Activated T-cell treated with anti-CD3 and anti-CD28 coated beads, Interleukin-2, amount 50 U/mL, for 72 hours (primary cell): ENCODE measurements around the gene SPTY2D1. TPM values are rescaled to one million over a fixed set of nuclear protein-coding genes. Genes with fewer than 3 reads are reported as not detected.
"Not testable (repeated sequence)": the region's sequence is repeated elsewhere in the genome, so short reads cannot be mapped to it uniquely, and the experiment has no call there.

Source experiments
- ATAC-seq, 2 donors: fragments of 150-1000 bp; cut with Tn5 transposase; replicated peaks in 1 of 2; 2 replicates each; pipeline ENCODE4 v1.10.0; 2021; ENCODE audit warnings: moderate library complexity in 2 of 2, mild to moderate bottlenecking in 1 of 2
- DNase-seq, 2 donors: peaks; one replicate each; pipeline ENCODE4 v3.0.0; 2021 to 2022; ENCODE audit warnings: mixed read lengths in 1 of 2
- H3K27ac Mint-ChIP-seq: one replicate; pipeline ENCODE4 v1.8.0; 2022; ENCODE audit warnings: mild to moderate bottlenecking, moderate library complexity, mixed read lengths
- H3K27me3 Mint-ChIP-seq: one replicate; pipeline ENCODE4 v1.8.0; 2022; ENCODE audit warnings: low read depth, mixed read lengths
- H3K36me3 Mint-ChIP-seq, 2 donors: one replicate each; pipeline ENCODE4 v1.8.0; 2022; ENCODE audit warnings: mixed read lengths in 2 of 2, mild to moderate bottlenecking in 1 of 2; ENCODE audit not compliant: insufficient read depth in 2 of 2
- H3K4me1 Mint-ChIP-seq: one replicate; pipeline ENCODE4 v1.8.0; 2022; ENCODE audit warnings: low read depth, mixed read lengths
- H3K4me3 Mint-ChIP-seq, 2 donors: one replicate each; pipeline ENCODE4 v1.8.0; 2022; ENCODE audit warnings: mild to moderate bottlenecking in 2 of 2, mixed read lengths in 2 of 2, moderate library complexity in 2 of 2
- H3K9me3 Mint-ChIP-seq, 2 donors: one replicate each; pipeline ENCODE4 v1.8.0; 2022; ENCODE audit warnings: mixed read lengths in 2 of 2
- total RNA-seq, 2 donors: library from RNA; stranded (reverse); gene quantifications; one replicate each; pipeline ENCODE4 v1.2.3, GENCODE V29; 2022

Gene SPTY2D1
- total RNA-seq, 2 donors from 2014 or later: 23.1 to 25.3 TPM

DNA sequence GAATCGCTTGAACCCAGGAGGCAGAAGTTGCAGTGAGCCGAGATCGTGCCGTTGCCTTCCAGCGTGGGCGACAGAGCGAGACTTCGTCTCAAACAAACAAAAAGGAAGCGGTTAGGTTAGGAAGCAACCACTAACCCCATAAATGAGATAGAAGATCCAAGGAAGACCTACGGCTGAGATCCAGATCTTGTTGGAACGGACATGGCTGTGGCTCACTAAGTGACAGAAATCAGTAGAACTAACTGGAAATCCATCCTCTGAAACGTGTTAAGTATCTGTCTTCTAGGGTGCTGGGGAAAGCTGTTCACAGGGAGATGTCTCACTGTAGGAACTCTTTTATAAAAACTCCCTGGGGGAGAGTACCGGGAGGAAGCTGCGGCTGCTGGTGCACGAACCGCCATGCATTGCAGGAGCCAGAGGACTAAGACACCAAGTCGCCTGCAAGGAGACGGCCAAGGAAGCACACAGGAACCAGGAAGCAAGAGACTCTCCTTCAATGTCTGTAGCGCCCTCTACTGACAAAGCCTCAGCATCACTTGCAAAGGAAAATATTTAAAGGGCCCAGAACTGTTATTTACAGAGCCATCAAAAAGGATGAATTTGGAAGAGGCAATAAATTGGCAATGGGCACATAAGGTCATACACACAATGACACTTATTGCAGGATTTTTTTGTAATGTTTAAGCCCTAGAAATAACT, 16.9 kb upstream of the SPTY2D1 start:
- Mint-ChIP-seq H3K27ac (no peak overlapping the region), H3K9me3 (no peaks in the 10 kb centered on the region), H3K27me3 (no peaks in the 10 kb centered on the region), H3K36me3 (no peaks in the 10 kb centered on the region), H3K4me1 (peaks cover 4% of the 10 kb centered on the region), H3K4me3 (no peak overlapping the region)
- DNase-seq (peak; percentile 46 to 49), ATAC-seq (peak; percentile 43 to 50)

- DNase-seq: no peak
- ATAC-seq: no peak
- Mint-ChIP-seq H3K4me3 (no peak overlapping the region), H3K9me3 (no peaks in the 10 kb centered on the region), H3K36me3 (no peaks in the 10 kb centered on the region), H3K27me3 (no peaks in the 10 kb centered on the region), H3K4me1 (peaks cover 4% of the 10 kb centered on the region), H3K27ac (peak overlapping the region; percentile 50)
Observed at GRCh38 chr11:18650353-18650752, 16.2 kb upstream of the SPTY2D1 start.

GRCh38 chr11:18643034-18643433, 8.9 kb upstream of the SPTY2D1 start:
- H3K9me3 Mint-ChIP-seq, H3K27me3 Mint-ChIP-seq, H3K4me3 Mint-ChIP-seq, H3K4me1 Mint-ChIP-seq, H3K27ac Mint-ChIP-seq, H3K36me3 Mint-ChIP-seq, ATAC-seq, DNase-seq: not testable (repeated sequence)

- ATAC-seq: no peak
- Mint-ChIP-seq H3K4me1 (no peaks in the 10 kb centered on the region), H3K36me3 (no peaks in the 10 kb centered on the region), H3K9me3 (no peaks in the 10 kb centered on the region), H3K27me3 (peaks cover 5% of the 10 kb centered on the region), H3K27ac (no peak overlapping the region), H3K4me3 (no peak overlapping the region)
- DNase-seq: no peak
Observed at GRCh38 chr11:18641677-18642076, 7.5 kb upstream of the SPTY2D1 start.

GRCh38 chr11:18633256-18634139, 644 bp downstream of the SPTY2D1 start:
- DNase-seq: peak; percentile 43 to 47
- Mint-ChIP-seq H3K27me3 (no peaks in the 10 kb centered on the region), H3K36me3 (peaks cover 2 to 3% of the 10 kb centered on the region in 2 donors), H3K9me3 (no peaks in the 10 kb centered on the region), H3K4me3 (peak overlapping the region; percentile 88 to 90), H3K4me1 (peaks cover 50% of the 10 kb centered on the region), H3K27ac (peak overlapping the region; percentile 95)
- peak in 1 of 2 donors; percentile 6 for ATAC-seq

DNA sequence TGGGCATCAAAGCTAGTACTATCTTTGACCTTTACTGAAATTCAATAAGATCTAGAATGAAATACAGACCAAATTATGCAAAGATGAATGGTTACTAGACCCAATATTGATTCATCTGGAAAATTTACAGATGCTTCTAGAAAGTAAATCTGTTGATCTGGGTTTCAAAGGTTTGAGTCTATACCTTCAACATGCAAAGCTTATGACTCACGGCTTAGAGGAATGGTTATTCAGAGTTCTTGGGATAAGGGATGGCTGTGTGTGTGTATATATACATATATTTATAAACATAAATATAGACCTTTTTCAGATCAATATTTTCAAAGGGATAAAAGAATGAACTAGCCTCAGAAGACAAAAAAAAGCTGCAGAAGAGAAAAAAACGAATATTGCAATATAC, 1.3 kb downstream of the SPTY2D1 start:
- no peak for ATAC-seq
- peak overlapping the region; percentile 75 for H3K27ac Mint-ChIP-seq
- H3K27me3 Mint-ChIP-seq: no peaks in the 10 kb centered on the region

GRCh38 chr11:18624161-18624560, 10.0 kb downstream of the SPTY2D1 start:
- no peaks in the 10 kb centered on the region for H3K27me3 Mint-ChIP-seq
- no peak for DNase-seq
- ATAC-seq: no peak
- H3K4me3 Mint-ChIP-seq: no peak overlapping the region
- peaks cover 36% of the 10 kb centered on the region for H3K4me1 Mint-ChIP-seq
- no peak overlapping the region for H3K27ac Mint-ChIP-seq
- H3K36me3 Mint-ChIP-seq: peaks cover 0 to 2% of the 10 kb centered on the region in 2 donors
- H3K9me3 Mint-ChIP-seq: no peaks in the 10 kb centered on the region

More for the DNA sequence above, 1.3 kb downstream of the SPTY2D1 start:
- no peak for DNase-seq
- H3K4me3 Mint-ChIP-seq: peak overlapping the region; percentile 88 to 90
- peaks cover 2 to 3% of the 10 kb centered on the region in 2 donors for H3K36me3 Mint-ChIP-seq
- H3K9me3 Mint-ChIP-seq: no peaks in the 10 kb centered on the region
- peaks cover 55% of the 10 kb centered on the region for H3K4me1 Mint-ChIP-seq

DNA sequence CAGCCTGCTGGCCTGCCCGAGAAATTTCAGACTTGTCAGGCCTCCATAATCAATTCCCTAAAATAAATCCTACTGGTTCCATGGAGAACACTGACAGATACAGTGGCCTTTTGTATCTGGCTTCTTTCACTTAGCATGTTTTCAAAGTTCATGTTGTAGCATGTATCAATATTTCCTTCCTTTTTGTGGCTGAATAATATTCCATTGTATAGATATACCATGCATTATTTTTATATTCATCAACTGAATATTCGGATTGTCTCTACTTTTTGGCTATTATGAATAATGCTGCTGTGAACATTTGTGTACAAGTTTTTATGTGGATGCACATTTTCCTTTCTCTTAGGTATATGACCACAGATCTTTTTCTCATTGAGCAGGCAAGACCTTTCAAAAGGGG, 10.4 kb downstream of the SPTY2D1 start:
- no peaks in the 10 kb centered on the region for H3K27me3 Mint-ChIP-seq
- ATAC-seq (no peak), DNase-seq (no peak)
- peaks cover 0 to 2% of the 10 kb centered on the region in 2 donors for H3K36me3 Mint-ChIP-seq
- H3K27ac Mint-ChIP-seq: no peak overlapping the region
- no peaks in the 10 kb centered on the region for H3K9me3 Mint-ChIP-seq
- peaks cover 37% of the 10 kb centered on the region for H3K4me1 Mint-ChIP-seq
- no peak overlapping the region for H3K4me3 Mint-ChIP-seq

DNA sequence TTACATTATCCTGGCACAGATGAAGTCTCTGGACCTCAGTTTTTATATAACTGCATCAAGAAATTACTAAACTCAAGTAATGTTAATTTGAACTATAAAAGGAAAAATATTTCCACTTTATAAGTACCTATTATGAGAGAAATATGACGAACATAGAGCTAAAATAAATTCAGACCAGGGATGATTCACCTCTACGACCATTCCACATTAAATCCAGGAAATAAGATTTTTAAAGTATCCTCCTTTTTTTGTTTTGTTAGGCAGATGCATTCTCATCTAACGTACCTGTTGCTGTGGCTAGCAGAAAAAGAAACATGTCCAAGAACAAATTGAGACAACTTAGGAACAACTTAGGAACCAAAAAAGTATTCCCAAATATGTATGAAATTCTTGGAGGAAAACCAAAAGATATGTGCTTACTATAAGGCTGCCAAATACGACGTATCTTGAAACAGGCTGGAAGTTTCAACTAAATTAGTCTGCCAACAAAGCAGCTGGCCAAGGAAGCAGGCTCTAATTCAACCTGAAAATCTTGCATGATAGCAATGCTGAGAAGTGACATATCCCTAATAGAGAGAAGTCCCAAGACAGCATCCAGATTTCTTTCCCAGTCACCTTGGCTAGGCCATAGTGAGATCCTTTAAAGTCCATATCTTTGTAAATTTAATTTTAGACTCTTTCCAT, 15.7 kb downstream of the SPTY2D1 start:
- peaks cover 65% of the 10 kb centered on the region for H3K4me1 Mint-ChIP-seq
- DNase-seq: no peak
- peaks cover 11 to 17% of the 10 kb centered on the region in 2 donors for H3K36me3 Mint-ChIP-seq
- no peak for ATAC-seq
- peak overlapping the region; percentile 72 to 82 for H3K4me3 Mint-ChIP-seq
- no peaks in the 10 kb centered on the region for H3K27me3 Mint-ChIP-seq
- H3K27ac Mint-ChIP-seq: peak overlapping the region; percentile 77
- no peaks in the 10 kb centered on the region for H3K9me3 Mint-ChIP-seq

DNA sequence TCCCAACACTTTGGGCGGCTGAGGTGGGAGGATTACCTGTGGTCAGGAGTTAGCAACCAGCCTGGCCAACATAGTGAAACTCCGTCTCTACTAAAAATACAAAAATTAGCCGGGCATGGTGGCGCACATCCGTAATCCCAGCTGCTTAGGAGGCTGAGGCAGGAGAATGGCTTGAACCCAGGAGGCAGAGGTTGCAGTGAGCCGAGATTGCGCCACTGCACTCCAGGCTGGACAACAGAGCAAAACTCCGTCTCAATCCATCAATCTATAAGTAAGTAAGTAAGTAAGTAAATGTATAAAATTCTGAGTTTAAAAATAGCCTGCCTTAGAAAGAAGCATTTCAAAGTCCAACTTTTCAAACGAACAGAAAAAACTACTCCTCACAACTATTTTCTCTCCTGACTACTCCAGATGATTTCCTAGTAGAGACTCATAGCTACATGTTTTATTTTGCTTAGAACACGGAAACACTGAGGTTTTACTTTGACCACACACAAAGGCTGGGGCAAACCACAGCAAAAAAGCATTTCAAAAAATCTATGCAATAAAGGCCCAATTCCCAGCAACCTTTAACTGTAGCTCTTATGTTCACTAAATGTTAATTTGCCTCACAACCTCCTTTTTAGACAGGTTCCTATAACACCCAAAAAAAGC, 16.3 kb downstream of the SPTY2D1 start:
- Mint-ChIP-seq H3K36me3 (peaks cover 13 to 17% of the 10 kb centered on the region in 2 donors), H3K27ac (peak overlapping the region; percentile 77), H3K4me3 (peak overlapping the region; percentile 72 to 82), H3K4me1 (peaks cover 65% of the 10 kb centered on the region), H3K9me3 (no peaks in the 10 kb centered on the region), H3K27me3 (no peaks in the 10 kb centered on the region)
- DNase-seq (peak; percentile 39 to 49), ATAC-seq (peak; percentile 66 to 74)

- H3K9me3 Mint-ChIP-seq: no peaks in the 10 kb centered on the region
- no peak for DNase-seq
- H3K4me3 Mint-ChIP-seq: peak overlapping the region; percentile 66 to 87
- peaks cover 55% of the 10 kb centered on the region for H3K4me1 Mint-ChIP-seq
- H3K27ac Mint-ChIP-seq: peak overlapping the region; percentile 94
- peaks cover 15 to 19% of the 10 kb centered on the region in 2 donors for H3K36me3 Mint-ChIP-seq
- H3K27me3 Mint-ChIP-seq: no peaks in the 10 kb centered on the region
- peak; percentile 84 for ATAC-seq
Observed at GRCh38 chr11:18615628-18616392, 18.3 kb downstream of the SPTY2D1 start.

DNA sequence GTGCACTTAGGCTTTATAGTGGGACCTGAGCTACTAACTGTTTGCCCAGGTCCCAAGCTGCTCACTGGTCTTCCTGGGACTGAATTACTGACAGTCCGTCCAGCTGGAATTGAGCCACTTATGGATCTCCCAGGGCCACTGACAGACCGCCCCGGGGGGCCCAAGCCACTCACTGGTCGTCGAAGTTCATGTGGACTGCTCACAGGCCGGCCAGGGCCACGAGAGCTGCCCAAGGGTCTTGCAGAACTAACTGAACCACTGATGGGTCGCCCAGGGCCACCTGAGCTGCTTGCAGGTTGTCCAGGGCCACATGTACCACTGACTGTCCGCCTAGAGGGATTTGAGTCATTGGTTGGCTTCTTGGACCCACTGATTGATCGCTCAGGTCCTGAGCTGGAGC, 19.5 kb downstream of the SPTY2D1 start:
- Mint-ChIP-seq H3K36me3 (peaks cover 15 to 23% of the 10 kb centered on the region in 2 donors), H3K4me1 (peaks cover 48% of the 10 kb centered on the region), H3K27me3 (no peaks in the 10 kb centered on the region), H3K9me3 (no peaks in the 10 kb centered on the region), H3K27ac (no peak overlapping the region), H3K4me3 (no peak overlapping the region)
- DNase-seq (no peak), ATAC-seq (no peak)
